Measurements from ENCODE around the gene LYZL1.

DNA sequence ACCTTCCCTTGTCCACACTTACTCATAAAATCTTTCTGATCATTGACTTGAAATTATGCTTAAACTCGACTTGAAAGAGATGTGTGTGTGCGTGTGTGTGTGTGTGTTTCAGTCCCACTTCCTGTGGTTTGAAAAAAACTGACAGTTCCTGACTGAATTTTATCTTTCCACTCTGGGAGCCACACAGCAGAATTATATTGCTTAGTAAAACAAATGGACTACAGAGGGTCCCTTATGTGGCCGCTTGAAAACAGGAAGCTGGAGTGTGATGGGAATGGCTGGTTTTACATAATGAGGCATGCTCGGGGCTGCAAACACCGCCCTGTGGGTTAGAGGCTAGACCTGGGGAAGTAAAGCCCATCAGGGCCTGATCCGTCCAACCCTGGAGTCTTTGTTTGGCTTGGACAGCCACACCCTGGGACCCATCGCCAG, 54.8 kb downstream of the LYZL1 start:
- TF ChIP-seq EP300 (IDR thresholded peaks at IDR 0.05): no peak
- TF ChIP-seq, protein P1, sequence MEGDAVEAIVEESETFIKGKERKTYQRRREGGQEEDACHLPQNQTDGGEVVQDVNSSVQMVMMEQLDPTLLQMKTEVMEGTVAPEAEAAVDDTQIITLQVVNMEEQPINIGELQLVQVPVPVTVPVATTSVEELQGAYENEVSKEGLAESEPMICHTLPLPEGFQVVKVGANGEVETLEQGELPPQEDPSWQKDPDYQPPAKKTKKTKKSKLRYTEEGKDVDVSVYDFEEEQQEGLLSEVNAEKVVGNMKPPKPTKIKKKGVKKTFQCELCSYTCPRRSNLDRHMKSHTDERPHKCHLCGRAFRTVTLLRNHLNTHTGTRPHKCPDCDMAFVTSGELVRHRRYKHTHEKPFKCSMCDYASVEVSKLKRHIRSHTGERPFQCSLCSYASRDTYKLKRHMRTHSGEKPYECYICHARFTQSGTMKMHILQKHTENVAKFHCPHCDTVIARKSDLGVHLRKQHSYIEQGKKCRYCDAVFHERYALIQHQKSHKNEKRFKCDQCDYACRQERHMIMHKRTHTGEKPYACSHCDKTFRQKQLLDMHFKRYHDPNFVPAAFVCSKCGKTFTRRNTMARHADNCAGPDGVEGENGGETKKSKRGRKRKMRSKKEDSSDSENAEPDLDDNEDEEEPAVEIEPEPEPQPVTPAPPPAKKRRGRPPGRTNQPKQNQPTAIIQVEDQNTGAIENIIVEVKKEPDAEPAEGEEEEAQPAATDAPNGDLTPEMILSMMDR (IDR thresholded peaks at IDR 0.05): no peak

Data from upper lobe of left lung (tissue), 4 donors.